HUES64 (cell line): ENCODE measurements around the gene KHK.

Experiments used
- H3K27ac ChIP-seq: 2 replicates; pipeline ENCODE4 v1.7.0; 2013; ENCODE audit warnings: low read depth, low read length, inconsistent platforms
- H3K27me3 ChIP-seq: 2 replicates; pipeline ENCODE4 v1.6.1; 2013; ENCODE audit warnings: mild to moderate bottlenecking, low read length; ENCODE audit not compliant: insufficient read depth
- H3K36me3 ChIP-seq: 2 replicates; pipeline ENCODE4 v1.6.1; 2013; ENCODE audit warnings: mild to moderate bottlenecking, low read length; ENCODE audit not compliant: insufficient read depth
- H3K4me1 ChIP-seq: 2 replicates; pipeline ENCODE4 v1.6.1; 2013; ENCODE audit warnings: mild to moderate bottlenecking, low read length, moderate library complexity; ENCODE audit not compliant: insufficient read depth
- H3K4me3 ChIP-seq: 2 replicates; pipeline ENCODE4 v1.5.1; 2013; ENCODE audit warnings: mild to moderate bottlenecking, low read length, moderate library complexity
- H3K9ac ChIP-seq: 2 replicates; pipeline ENCODE4 v1.6.1; 2013; ENCODE audit warnings: mild to moderate bottlenecking, low read depth, low read length
- H3K9me3 ChIP-seq: 2 replicates; pipeline ENCODE4 v1.6.1; 2013; ENCODE audit warnings: low read depth, low read length; ENCODE audit not compliant: insufficient read depth
- WGBS: fragments of 150-250, 120-280 bp; methylation state at CpG from one replicate; pipeline ENCODE4 v1.1.7; 2013; ENCODE audit warnings: missing lambda C conversion rate; 5-methylcytosine and 5-hydroxymethylcytosine counted together

KHK gene

DNA sequence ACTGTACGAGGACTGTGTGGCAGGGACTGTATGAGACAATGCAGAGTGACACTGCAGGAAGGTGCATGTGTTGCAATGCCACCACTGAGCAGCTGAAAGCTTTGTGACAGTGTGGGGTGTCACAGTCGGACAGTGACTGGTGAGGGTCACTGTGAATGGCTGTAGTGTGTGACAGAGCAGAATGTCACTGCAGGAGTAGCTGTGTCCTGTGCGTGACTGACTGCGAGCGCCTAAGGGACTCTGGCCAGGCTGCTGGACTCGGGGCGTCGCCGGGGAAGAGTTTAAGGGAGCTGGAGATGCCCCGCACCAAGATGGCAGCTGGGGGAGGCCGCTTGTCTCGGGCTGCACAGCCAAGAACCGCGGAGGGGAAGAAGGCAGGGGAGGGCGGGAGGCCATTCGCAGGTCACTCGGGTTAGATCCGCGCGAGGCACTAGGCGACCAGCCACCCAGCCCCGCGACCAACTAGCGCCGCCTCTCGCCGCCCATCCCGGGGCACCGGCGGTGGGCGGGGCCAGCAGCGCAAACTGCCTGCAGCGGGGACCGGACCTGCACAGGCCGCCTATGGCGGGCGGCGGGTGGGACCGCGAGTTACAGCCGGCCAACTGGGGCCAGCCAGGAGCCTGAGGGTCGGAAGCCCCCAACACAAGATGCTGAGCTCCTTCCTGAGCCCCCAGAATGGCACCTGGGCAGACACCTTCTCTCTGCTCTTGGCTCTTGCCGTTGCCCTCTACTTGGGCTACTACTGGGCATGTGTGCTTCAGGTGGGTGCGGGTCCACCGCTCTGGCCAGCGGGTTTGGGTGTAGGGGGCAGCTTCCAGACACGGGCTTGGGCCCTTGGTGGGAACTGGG lies 37.0 kb downstream of the KHK start, which contains the start of gene ABHD1:
Gene ABHD1, plus strand, starts transcription at position 514 of the 849 bp plus-strand sequence. Its CDS starts 134 bp downstream, at position 648.
- Histone ChIP-seq H3K36me3 (no peaks in the 10 kb centered on the region), H3K9me3 (no peaks in the 10 kb centered on the region), H3K27me3 (peaks cover 61% of the 10 kb centered on the region), H3K27ac (no peak within 1 kb of the TSS), H3K9ac (peak within 1 kb of the TSS; percentile 65), H3K4me1 (no peaks in the 10 kb centered on the region), H3K4me3 (peak within 1 kb of the TSS; percentile 71)
- WGBS: 10% methylated on average over 47 of the region's 47 CpGs

DNA sequence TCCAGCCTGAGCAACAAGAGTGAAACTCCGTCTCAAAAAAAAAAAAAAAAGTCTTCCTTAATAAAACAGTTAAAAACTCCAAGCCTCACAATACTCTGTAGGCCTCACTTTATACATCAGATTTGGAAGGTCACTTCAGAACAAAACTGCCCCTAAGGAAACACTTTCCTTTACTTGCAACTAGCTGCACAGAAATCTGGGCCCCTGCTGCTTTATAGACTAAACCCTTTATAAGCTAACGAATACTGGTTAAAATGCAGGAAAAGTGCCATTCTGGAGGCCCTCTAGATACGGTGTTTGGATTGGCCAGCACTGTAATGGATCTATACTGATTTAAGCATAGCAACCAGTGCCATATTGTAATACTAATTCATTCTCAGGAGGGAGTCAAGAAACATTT lies 38.5 kb downstream of the KHK start:
- Histone ChIP-seq H3K9me3 (no peaks in the 10 kb centered on the region), H3K27ac (no peak overlapping the region), H3K4me1 (no peaks in the 10 kb centered on the region), H3K27me3 (peaks cover 46% of the 10 kb centered on the region), H3K9ac (no peak overlapping the region), H3K36me3 (peaks cover 2% of the 10 kb centered on the region; the same call in 1 of the 2 replicates), H3K4me3 (no peak overlapping the region)
- WGBS: 89% methylated on average over 3 of the region's 3 CpGs

DNA sequence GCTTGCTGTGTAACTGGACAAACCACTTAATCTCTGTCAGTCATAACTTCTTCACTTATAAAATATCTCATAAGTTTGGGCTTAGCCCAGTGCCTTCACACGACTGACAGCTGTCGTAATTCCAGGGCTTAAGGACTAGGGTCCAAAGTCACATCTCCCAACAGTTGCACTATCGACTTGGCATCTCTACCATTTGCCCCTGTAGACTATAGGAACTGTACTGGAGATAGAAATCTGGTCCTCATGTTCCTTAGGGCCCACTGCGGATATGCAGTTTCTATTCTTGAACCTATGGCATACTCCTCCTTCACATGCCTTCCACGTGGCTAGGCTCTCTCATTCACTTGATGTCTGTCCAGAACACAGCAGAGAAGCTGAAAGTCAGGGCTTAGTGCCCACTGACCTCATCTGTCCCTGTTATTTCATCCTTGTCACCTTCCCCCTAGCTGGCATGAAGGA lies 39.7 kb downstream of the KHK start:
- 63% methylated on average over 5 of the region's 5 CpGs for WGBS
- Histone ChIP-seq H3K27ac (no peak overlapping the region), H3K36me3 (peaks cover 14% of the 10 kb centered on the region), H3K9me3 (no peaks in the 10 kb centered on the region), H3K27me3 (peaks cover 34% of the 10 kb centered on the region), H3K9ac (no peak overlapping the region), H3K4me3 (no peak overlapping the region), H3K4me1 (no peaks in the 10 kb centered on the region)

DNA sequence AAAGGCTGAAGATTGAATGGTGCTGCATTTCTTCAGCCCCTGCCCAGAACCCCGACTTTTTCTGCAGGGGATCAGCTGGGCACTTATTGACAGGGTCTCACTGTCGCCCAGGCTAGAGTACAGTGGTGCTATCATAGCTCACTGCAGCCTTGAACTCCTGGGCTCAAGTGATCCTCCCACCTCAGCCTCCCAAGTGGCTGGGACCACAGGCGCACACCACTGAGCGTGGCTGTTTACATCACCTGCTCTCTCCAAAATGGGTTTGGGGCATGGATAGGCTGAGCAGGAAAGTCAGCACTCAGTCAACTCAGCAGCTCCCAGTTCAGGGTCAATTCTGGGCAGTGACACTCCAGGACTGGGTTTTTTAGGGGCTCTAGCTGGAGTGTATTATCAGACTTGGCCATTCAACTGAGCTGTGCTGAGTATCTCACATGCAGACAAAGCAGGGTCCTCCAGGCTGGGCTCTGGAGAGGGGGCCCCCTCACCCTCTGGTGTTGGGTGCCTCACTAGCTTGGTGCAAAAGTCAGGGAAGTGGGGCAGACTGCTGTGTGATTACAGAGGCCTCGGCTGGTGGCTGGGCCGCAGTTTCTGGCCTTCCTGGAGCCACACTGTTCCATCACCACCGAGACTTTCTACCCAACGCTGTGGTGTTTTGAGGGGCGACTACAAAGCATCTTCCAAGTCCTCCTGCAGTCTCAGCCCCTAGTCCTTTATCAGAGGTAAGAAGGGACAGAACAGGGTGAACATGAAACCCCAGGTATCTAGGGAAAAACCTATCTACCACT lies 41.5 kb downstream of the KHK start:
- Histone ChIP-seq H3K27me3 (peaks cover 16% of the 10 kb centered on the region), H3K36me3 (peaks cover 32% of the 10 kb centered on the region), H3K9me3 (no peaks in the 10 kb centered on the region), H3K9ac (no peak overlapping the region), H3K4me3 (no peak overlapping the region), H3K4me1 (peaks cover 1% of the 10 kb centered on the region; the same call in 1 of the 2 replicates), H3K27ac (no peak overlapping the region)
- WGBS: 91% methylated on average over 9 of the region's 9 CpGs

DNA sequence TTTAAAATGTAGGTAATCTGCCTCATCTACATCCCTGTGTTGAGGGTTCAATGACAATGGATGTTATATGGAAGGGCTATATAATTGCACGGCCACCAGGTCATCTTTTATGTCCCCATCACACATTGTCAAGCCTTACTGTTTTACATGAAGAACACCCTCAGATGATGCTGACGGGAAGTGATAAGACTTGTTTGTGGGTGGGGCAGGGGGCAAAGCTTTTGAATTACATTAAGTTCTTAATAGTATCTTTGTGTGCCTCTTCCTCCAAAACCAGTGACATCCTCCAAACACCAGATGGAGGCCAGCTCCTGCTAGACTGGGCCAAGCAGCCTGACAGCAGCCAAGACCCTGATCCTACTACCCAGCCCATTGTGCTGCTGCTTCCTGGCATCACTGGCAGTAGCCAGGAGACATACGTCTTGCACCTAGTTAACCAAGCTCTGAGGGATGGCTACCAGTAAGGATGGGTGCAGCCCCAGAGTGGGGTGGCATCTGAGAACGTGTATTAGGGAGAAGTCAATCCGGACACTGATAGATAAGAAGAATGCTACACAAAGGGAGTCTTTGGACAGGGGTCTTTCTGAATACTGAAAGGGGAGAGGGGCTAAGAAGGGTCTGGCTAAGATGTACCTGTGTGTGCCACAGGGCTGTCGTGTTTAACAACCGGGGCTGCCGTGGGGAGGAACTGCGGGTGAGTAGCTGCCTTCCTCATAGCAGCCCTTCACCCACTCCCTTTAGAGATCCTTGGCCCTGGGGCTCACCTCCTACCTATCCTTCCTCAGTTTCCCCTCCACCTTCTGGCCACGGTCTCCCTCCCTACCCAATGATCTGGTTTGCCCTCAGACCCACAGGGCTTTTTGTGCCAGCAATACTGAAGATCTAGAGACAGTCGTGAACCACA lies 42.3 kb downstream of the KHK start:
- peaks cover 32% of the 10 kb centered on the region for H3K36me3 ChIP-seq
- no peaks in the 10 kb centered on the region for H3K9me3 ChIP-seq
- H3K27me3 ChIP-seq: peaks cover 7% of the 10 kb centered on the region
- 92% methylated on average over 10 of the region's 11 CpGs for WGBS
- H3K27ac ChIP-seq: no peak overlapping the region
- no peak overlapping the region for H3K4me3 ChIP-seq
- H3K9ac ChIP-seq: no peak overlapping the region
- H3K4me1 ChIP-seq: peaks cover 5% of the 10 kb centered on the region; the same call in 1 of the 2 replicates

DNA sequence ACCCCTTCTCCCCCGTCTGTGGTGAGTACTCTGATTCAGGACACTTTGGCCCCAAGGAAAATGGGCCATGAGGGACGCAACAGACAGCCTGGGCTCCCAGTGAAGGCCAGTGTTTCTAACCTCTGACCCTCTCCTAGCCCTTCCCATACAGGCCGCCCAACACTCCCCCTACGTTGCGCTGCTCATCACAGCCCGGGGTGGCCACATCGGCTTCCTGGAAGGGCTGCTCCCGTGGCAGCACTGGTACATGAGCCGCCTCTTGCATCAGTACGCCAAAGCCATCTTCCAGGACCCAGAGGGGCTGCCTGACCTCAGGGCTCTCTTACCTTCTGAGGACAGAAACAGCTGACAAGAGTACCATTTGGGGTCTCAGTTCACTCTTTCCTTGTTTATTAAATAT lies 43.8 kb downstream of the KHK start:
- Histone ChIP-seq H3K36me3 (peaks cover 32% of the 10 kb centered on the region), H3K4me1 (peaks cover 5% of the 10 kb centered on the region; the same call in 1 of the 2 replicates), H3K9me3 (no peaks in the 10 kb centered on the region), H3K9ac (no peak overlapping the region), H3K27ac (no peak overlapping the region), H3K4me3 (no peak overlapping the region), H3K27me3 (no peaks in the 10 kb centered on the region)
- 94% methylated on average over 10 of the region's 10 CpGs for WGBS

DNA sequence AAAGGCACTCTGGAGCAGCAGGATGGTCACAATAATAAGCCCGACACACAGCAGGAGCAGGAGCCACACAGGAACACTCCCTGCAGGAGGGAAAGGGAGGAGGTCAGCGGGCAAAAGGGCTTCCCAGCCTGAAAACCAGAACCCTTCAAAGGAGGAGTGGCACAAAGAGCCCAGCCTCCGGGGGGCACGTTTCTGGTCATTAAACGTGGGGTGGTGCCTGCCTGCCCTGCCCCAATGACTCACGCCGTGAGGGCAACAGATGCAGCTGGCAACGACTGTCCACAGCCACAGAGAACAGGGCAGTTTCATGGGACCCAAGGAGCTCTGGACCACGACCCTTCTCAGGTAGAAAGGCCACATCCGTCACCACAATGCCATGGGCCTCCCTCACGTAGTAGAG lies 44.9 kb downstream of the KHK start:
- peaks cover 5% of the 10 kb centered on the region; the same call in 1 of the 2 replicates for H3K4me1 ChIP-seq
- no peak overlapping the region for H3K9ac ChIP-seq
- WGBS: 93% methylated on average over 11 of the region's 11 CpGs
- H3K36me3 ChIP-seq: peaks cover 32% of the 10 kb centered on the region
- no peak overlapping the region for H3K27ac ChIP-seq
- no peaks in the 10 kb centered on the region for H3K27me3 ChIP-seq
- no peak overlapping the region for H3K4me3 ChIP-seq
- H3K9me3 ChIP-seq: no peaks in the 10 kb centered on the region

DNA sequence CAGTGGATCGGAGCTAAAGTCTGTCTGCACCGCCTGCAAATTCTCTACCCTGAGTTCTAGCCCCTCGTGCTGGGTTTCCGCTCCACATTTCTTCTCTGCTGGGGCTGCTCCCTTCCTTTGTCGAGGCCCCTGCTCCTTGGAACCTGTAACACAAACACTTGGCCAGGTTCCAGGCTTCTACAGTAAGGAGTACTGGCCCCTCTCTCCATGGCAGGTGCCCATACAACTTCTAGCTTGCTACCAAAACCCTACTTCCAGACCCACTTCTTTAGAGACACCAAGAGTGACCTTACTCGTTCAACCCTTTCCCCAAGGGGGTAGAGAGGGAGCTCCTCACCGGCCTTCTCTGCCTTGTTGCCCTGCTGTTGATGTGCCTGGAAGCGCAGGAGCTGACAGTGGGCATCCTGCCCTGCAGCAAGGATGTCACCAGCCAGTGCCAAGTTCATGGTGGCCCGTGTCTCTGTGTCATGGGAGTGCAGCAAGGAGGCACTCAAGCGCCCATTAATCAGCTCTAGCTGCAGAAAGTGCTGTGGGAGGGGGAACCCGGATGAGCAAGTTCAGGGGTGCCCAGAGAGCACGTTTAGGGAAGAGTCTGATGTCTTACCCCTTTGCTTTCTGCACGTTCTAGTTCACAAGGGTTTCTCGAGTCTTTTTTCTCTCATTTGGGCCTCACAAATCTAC lies 46.8 kb downstream of the KHK start:
- Histone ChIP-seq H3K4me3 (peak overlapping the region; percentile 82), H3K9ac (peak overlapping the region; percentile 82; the same call in 1 of the 2 replicates), H3K4me1 (peaks cover 5% of the 10 kb centered on the region; the same call in 1 of the 2 replicates), H3K27me3 (no peaks in the 10 kb centered on the region), H3K9me3 (no peaks in the 10 kb centered on the region), H3K27ac (no peak overlapping the region), H3K36me3 (peaks cover 32% of the 10 kb centered on the region)
- 57% methylated on average over 14 of the region's 14 CpGs for WGBS

DNA sequence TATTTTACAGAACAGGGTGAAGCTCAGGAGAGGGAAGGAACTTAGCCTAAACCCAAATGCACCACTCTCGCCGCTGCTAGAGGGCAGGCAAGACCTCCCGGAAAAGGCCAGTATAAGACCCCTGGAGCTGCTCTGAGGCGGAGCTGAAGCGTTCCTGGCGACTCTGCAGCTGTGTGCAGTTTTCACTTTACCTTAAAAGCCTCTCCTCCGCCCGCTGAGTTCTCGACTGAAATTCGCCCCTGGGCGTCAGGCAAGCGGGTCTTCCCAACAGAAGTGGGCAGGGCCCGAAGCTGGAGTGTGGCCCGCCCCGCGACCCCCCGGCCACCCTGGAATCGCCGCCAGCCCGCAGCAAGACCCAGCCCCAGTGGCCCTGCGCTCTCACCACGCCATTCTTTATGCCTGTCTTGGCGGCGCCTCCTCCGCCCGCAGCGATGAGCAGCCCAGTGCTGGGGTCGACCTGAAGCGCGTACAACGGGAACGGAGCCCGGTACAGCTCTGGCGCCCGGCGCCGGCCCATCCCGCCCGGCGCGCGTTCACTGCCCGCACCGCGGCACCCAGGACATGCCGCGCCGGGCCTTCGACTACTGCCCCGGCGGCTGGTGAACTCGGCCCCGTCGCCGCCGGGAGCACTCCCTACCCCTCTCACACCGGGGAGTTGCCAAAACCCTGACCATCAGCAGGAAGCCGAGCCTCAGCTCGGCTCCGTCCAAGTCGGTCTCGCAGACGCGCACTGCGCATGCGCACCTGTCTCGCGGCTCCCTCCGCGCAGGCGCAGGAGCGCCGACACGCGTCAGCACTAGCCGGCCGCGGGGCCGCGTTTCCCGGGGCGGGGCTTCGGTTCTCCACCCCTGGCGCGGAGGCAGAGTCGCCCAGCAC lies 47.6 kb downstream of the KHK start, which contains the start of gene PREB:
Gene PREB, minus strand, starts transcription at position 732 of the 876 bp plus-strand sequence. Its CDS starts 215 bp downstream, at position 517.
- Histone ChIP-seq H3K27me3 (no peaks in the 10 kb centered on the region), H3K4me3 (peak within 1 kb of the TSS; percentile 82), H3K9ac (peak within 1 kb of the TSS; percentile 82), H3K36me3 (peaks cover 32% of the 10 kb centered on the region), H3K27ac (peak within 1 kb of the TSS; percentile 66; the same call in 1 of the 2 replicates), H3K4me1 (peaks cover 5% of the 10 kb centered on the region; the same call in 1 of the 2 replicates), H3K9me3 (no peaks in the 10 kb centered on the region)
- WGBS: under 1% methylated on average over 86 of the region's 86 CpGs
